Measurements from ENCODE around the gene CDH4. TPM values are rescaled to one million over a fixed set of nuclear protein-coding genes. Genes with fewer than 3 reads are reported as not detected.

Gene CDH4
- total RNA-seq, 1 donor from 2014 or later = 3.2 TPM

GRCh38 chr20:61345656-61346055, 93.6 kb downstream of the CDH4 start:
- Mint-ChIP-seq H3K4me1 (ENCODE audit: low read depth, unreplicated experiment) (no peaks in the 10 kb centered on the region), H3K27me3 (ENCODE audit: low read depth, unreplicated experiment) (peaks cover 26% of the 10 kb centered on the region), H3K9me3 (ENCODE audit: unreplicated experiment) (no peaks in the 10 kb centered on the region), H3K27ac (ENCODE audit: unreplicated experiment) (no peak overlapping the region), H3K36me3 (ENCODE audit: low read depth, unreplicated experiment) (peaks cover 1% of the 10 kb centered on the region), H3K4me3 (ENCODE audit: unreplicated experiment) (no peak overlapping the region)
- H4K20me1 ChIP-seq (ENCODE audit: insufficient read depth, low read length) = peaks cover 23% of the 10 kb centered on the region
- no peak overlapping the region for H3K9ac ChIP-seq (ENCODE audit: low read length)
- H3K4me3 ChIP-seq (ENCODE audit: insufficient read depth, low read depth, low read length) = no peak overlapping the region
- DNase-seq (ENCODE audit: low read depth) (no peak), FAIRE-seq (no peak)
- H3K79me2 ChIP-seq (ENCODE audit: insufficient read depth, low read length) = peaks cover 3% of the 10 kb centered on the region
- no peaks in the 10 kb centered on the region for H3K36me3 ChIP-seq (ENCODE audit: insufficient read depth, low read length)
- no peaks in the 10 kb centered on the region for H3K27me3 ChIP-seq (ENCODE audit: insufficient read depth, low read length)
- TF ChIP-seq EZH2 (IDR thresholded peaks at IDR 0.05; ENCODE audit: insufficient read depth, low read length) = no peak
- no peak for TF ChIP-seq CTCF (IDR thresholded peaks at IDR 0.05; ENCODE audit: insufficient read depth, low read depth, low read length)
- no peaks in the 10 kb centered on the region for H3K4me1 ChIP-seq (ENCODE audit: insufficient read depth, low read length)
- no peaks in the 10 kb centered on the region for H3K9me3 ChIP-seq (ENCODE audit: insufficient read depth, low read depth, low read length)
- no peak overlapping the region for H2AFZ ChIP-seq (ENCODE audit: low read depth, low read length)
- no peak overlapping the region for H3K4me2 ChIP-seq (ENCODE audit: low read length)
- H3K27ac ChIP-seq (ENCODE audit: low read depth, low read length) = no peak overlapping the region

GRCh38 chr20:61346996-61347395, 94.9 kb downstream of the CDH4 start:
- Mint-ChIP-seq H3K27me3 (ENCODE audit: low read depth, unreplicated experiment) (peaks cover 26% of the 10 kb centered on the region), H3K4me1 (ENCODE audit: low read depth, unreplicated experiment) (no peaks in the 10 kb centered on the region), H3K36me3 (ENCODE audit: low read depth, unreplicated experiment) (peaks cover 1% of the 10 kb centered on the region), H3K27ac (ENCODE audit: unreplicated experiment) (no peak overlapping the region), H3K4me3 (ENCODE audit: unreplicated experiment) (no peak overlapping the region), H3K9me3 (ENCODE audit: unreplicated experiment) (peaks cover 3% of the 10 kb centered on the region)
- Histone ChIP-seq H3K9ac (ENCODE audit: low read length) (no peak overlapping the region), H3K9me3 (ENCODE audit: insufficient read depth, low read depth, low read length) (no peaks in the 10 kb centered on the region), H3K27me3 (ENCODE audit: insufficient read depth, low read length) (no peaks in the 10 kb centered on the region), H3K27ac (ENCODE audit: low read depth, low read length) (no peak overlapping the region), H3K4me3 (ENCODE audit: insufficient read depth, low read depth, low read length) (no peak overlapping the region), H3K36me3 (ENCODE audit: insufficient read depth, low read length) (no peaks in the 10 kb centered on the region), H4K20me1 (ENCODE audit: insufficient read depth, low read length) (peaks cover 18% of the 10 kb centered on the region), H3K4me1 (ENCODE audit: insufficient read depth, low read length) (no peaks in the 10 kb centered on the region), H3K79me2 (ENCODE audit: insufficient read depth, low read length) (no peaks in the 10 kb centered on the region), H3K4me2 (ENCODE audit: low read length) (no peak overlapping the region), H2AFZ (ENCODE audit: low read depth, low read length) (no peak overlapping the region)
- FAIRE-seq (no peak), DNase-seq (ENCODE audit: low read depth) (no peak)
- no peak for TF ChIP-seq CTCF (IDR thresholded peaks at IDR 0.05; ENCODE audit: insufficient read depth, low read depth, low read length)
- no peak for TF ChIP-seq EZH2 (IDR thresholded peaks at IDR 0.05; ENCODE audit: insufficient read depth, low read length)

- Mint-ChIP-seq H3K27ac (ENCODE audit: unreplicated experiment) (no peak overlapping the region), H3K4me3 (ENCODE audit: unreplicated experiment) (no peak overlapping the region), H3K27me3 (ENCODE audit: low read depth, unreplicated experiment) (peaks cover 26% of the 10 kb centered on the region), H3K36me3 (ENCODE audit: low read depth, unreplicated experiment) (peaks cover 1% of the 10 kb centered on the region), H3K4me1 (ENCODE audit: low read depth, unreplicated experiment) (peaks cover under 1% of the 10 kb centered on the region), H3K9me3 (ENCODE audit: unreplicated experiment) (peaks cover 3% of the 10 kb centered on the region)
- FAIRE-seq = no peak
- Histone ChIP-seq H3K4me2 (ENCODE audit: low read length) (no peak overlapping the region), H3K4me1 (ENCODE audit: insufficient read depth, low read length) (no peaks in the 10 kb centered on the region), H4K20me1 (ENCODE audit: insufficient read depth, low read length) (peaks cover 18% of the 10 kb centered on the region), H3K79me2 (ENCODE audit: insufficient read depth, low read length) (no peaks in the 10 kb centered on the region), H3K27ac (ENCODE audit: low read depth, low read length) (no peak overlapping the region), H3K27me3 (ENCODE audit: insufficient read depth, low read length) (no peaks in the 10 kb centered on the region), H2AFZ (ENCODE audit: low read depth, low read length) (no peak overlapping the region), H3K36me3 (ENCODE audit: insufficient read depth, low read length) (no peaks in the 10 kb centered on the region), H3K9ac (ENCODE audit: low read length) (no peak overlapping the region), H3K4me3 (ENCODE audit: insufficient read depth, low read depth, low read length) (no peak overlapping the region), H3K9me3 (ENCODE audit: insufficient read depth, low read depth, low read length) (no peaks in the 10 kb centered on the region)
- TF ChIP-seq CTCF (IDR thresholded peaks at IDR 0.05; ENCODE audit: insufficient read depth, low read depth, low read length) = no peak
- TF ChIP-seq EZH2 (IDR thresholded peaks at IDR 0.05; ENCODE audit: insufficient read depth, low read length) = no peak
- DNase-seq (ENCODE audit: low read depth) = no peak
These were observed 95.4 kb downstream of the CDH4 start for GRCh38 chr20:61347443-61347842.

All from astrocyte (in vitro differentiated cells and primary cell).